SU-DHL-6 (cell line): ENCODE results near the gene ACOX2.

Experiments used
- H2AFZ ChIP-seq: fragments of 200-600 bp; sonication (generic); 2 replicates; pipeline ENCODE4 v1.6.1; 2014; ENCODE audit warnings: low read depth, mild to moderate bottlenecking, moderate library complexity, mixed read lengths, antibody characterized with exemption, low read length; ENCODE audit not compliant: severe bottlenecking
- H3F3A ChIP-seq: fragments of 200-600 bp; shearing (Covaris generic); 2 replicates; pipeline ENCODE4 v1.6.0; 2016; ENCODE audit warnings: antibody characterized with exemption, mild to moderate bottlenecking; ENCODE audit not compliant: insufficient read depth
- H3K27ac ChIP-seq: fragments of 200-600 bp; sonication (generic); 2 replicates; pipeline ENCODE4 v1.5.1; 2016; ENCODE audit warnings: low read depth, mild to moderate bottlenecking, low read length, moderate library complexity, mixed read lengths
- H3K27me3 ChIP-seq: fragments of 200-600 bp; sonication (generic), shearing (Covaris generic); 2 replicates; pipeline ENCODE4 v1.6.0; 2014; ENCODE audit warnings: mild to moderate bottlenecking, low read length
- H3K36me3 ChIP-seq: fragments of 200-600 bp; sonication (generic); 2 replicates; pipeline ENCODE4 v1.6.1; 2014; ENCODE audit warnings: mild to moderate bottlenecking, low read length, mixed read lengths
- H3K4me2 ChIP-seq: fragments of 300-600, 200-600 bp; shearing (Covaris generic), sonication (generic); 2 replicates; pipeline ENCODE4 v1.6.0; 2014; ENCODE audit warnings: low read length, low read depth, mild to moderate bottlenecking; ENCODE audit not compliant: poor library complexity, severe bottlenecking
- H3K4me3 ChIP-seq: fragments of 200-600 bp; sonication (generic); 2 replicates; pipeline ENCODE4 v1.5.1; 2014; ENCODE audit warnings: antibody characterized with exemption, low read length, mild to moderate bottlenecking, mixed read lengths; ENCODE audit not compliant: insufficient read depth, poor library complexity, severe bottlenecking
- H3K79me2 ChIP-seq: fragments of 200-600 bp; sonication (generic); 2 replicates; pipeline ENCODE4 v1.6.1; 2014; ENCODE audit warnings: mild to moderate bottlenecking, low read length, moderate library complexity; ENCODE audit not compliant: insufficient read depth
- H3K9ac ChIP-seq: fragments of 200-600 bp; sonication (generic); 2 replicates; pipeline ENCODE4 v1.7.0; 2014; ENCODE audit warnings: mild to moderate bottlenecking, low read length
- H3K9me2 ChIP-seq: fragments of 200-600 bp; sonication (generic); replicated peaks from 2 replicates; pipeline ENCODE4 v1.6.1; 2014; ENCODE audit warnings: low read length; ENCODE audit not compliant: insufficient read depth
- H3K9me3 ChIP-seq: fragments of 200-600 bp; sonication (generic); 2 replicates; pipeline ENCODE4 v1.6.1; 2014; ENCODE audit warnings: low read length, mixed read lengths; ENCODE audit not compliant: insufficient read depth
- H4K20me1 ChIP-seq: fragments of 200-600 bp; sonication (generic); 2 replicates; pipeline ENCODE4 v1.6.1; 2014; ENCODE audit warnings: low read depth, mild to moderate bottlenecking, antibody characterized with exemption, low read length, moderate library complexity, mixed read lengths
- EZH2phosphoT487 ChIP-seq: fragments of 200-600 bp; sonication (generic), shearing (Covaris generic); conservative IDR thresholded peaks from 2 replicates; pipeline ENCODE4 v1.6.1; 2018; ENCODE audit warnings: mild to moderate bottlenecking, antibody characterized with exemption, low read length, moderate library complexity, mixed read lengths
- TF ChIP-seq, protein P1 (sequence below): fragments of 200-600 bp; sonication (generic); IDR thresholded peaks from one replicate; pipeline ENCODE4 v1.5.1; 2017; ENCODE audit warnings: antibody characterized with exemption, mild to moderate bottlenecking, low read length, moderate library complexity; ENCODE audit not compliant: insufficient read depth, poor library complexity, severe bottlenecking

Gene ACOX2

DNA sequence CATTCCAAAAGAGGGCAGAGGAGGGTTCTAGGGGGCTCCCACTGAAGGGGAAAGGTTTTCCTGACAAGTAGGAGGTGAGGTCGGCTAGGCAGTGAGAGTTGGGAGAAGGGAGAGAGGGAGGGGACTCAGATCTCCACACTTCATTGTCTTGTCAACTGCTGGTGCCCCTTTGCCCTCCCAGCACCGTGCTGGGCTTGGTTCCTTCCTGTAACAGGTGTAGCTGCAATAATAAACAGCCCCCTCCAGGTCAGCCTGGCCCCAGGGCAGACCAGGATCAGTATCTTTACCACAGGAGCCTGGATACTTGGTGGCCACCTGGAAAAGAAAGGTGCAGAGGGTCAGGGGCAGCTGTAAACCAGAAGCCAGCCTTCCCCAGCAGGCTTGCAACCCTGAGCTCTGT lies 48.0 kb downstream of the ACOX2 start:
- Histone ChIP-seq H3K4me2 (no peak overlapping the region), H3K9me3 (no peaks in the 10 kb centered on the region), H3K9ac (no peak overlapping the region), H3F3A (peaks cover 9% of the 10 kb centered on the region; the same call in 1 of the 2 replicates), H3K27me3 (no peaks in the 10 kb centered on the region), H3K36me3 (no peaks in the 10 kb centered on the region), H3K4me3 (no peak overlapping the region), H3K79me2 (peaks cover 14% of the 10 kb centered on the region), H2AFZ (no peak overlapping the region), H4K20me1 (peaks cover 9% of the 10 kb centered on the region; the same call in 1 of the 2 replicates), H3K9me2 (no peaks in the 10 kb centered on the region), H3K27ac (no peak overlapping the region)
- TF ChIP-seq, protein P1, sequence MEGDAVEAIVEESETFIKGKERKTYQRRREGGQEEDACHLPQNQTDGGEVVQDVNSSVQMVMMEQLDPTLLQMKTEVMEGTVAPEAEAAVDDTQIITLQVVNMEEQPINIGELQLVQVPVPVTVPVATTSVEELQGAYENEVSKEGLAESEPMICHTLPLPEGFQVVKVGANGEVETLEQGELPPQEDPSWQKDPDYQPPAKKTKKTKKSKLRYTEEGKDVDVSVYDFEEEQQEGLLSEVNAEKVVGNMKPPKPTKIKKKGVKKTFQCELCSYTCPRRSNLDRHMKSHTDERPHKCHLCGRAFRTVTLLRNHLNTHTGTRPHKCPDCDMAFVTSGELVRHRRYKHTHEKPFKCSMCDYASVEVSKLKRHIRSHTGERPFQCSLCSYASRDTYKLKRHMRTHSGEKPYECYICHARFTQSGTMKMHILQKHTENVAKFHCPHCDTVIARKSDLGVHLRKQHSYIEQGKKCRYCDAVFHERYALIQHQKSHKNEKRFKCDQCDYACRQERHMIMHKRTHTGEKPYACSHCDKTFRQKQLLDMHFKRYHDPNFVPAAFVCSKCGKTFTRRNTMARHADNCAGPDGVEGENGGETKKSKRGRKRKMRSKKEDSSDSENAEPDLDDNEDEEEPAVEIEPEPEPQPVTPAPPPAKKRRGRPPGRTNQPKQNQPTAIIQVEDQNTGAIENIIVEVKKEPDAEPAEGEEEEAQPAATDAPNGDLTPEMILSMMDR = no peak
- TF ChIP-seq EZH2phosphoT487 = no peak

DNA sequence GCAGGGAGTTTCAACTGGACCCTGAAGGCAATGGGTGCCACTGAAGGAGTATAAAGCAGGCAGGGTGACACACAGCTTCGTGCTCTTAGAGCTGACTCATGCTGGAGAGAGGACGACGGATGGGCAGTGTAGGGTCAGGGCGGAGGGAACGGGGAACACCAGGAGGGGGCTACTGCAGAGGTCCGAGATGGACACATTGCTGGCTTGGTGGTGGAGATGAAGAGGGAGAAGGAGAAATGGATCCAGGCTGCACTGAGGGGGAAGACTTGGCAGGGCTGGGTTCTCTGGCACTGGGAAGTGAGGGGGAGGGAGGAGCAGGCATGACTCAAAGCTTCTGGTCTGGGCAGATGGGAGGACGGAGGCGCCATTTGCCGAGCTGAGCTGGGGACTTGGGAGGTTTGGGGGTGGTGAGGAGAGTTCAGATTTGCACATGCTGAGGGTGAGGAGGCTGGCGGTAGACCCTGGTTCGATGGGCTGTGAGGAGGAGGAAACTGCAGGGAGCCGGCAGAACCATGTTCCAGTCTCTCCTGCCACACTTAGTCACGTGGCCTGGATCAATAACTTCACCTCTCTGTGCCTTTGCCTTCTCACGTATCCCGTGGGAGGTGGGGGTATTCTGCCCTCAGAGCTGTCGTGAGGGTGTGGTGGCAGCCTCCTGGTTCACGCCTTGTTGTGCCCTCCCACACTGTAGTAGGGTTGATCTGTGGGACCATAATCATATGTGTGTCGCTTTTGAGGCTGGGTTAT lies 49.7 kb downstream of the ACOX2 start:
- no peak overlapping the region for H3K4me2 ChIP-seq
- peaks cover 9% of the 10 kb centered on the region; the same call in 1 of the 2 replicates for H3F3A ChIP-seq
- no peaks in the 10 kb centered on the region for H3K9me3 ChIP-seq
- no peak overlapping the region for H3K27ac ChIP-seq
- H3K27me3 ChIP-seq = no peaks in the 10 kb centered on the region
- no peaks in the 10 kb centered on the region for H3K79me2 ChIP-seq
- no peaks in the 10 kb centered on the region for H4K20me1 ChIP-seq
- H3K9me2 ChIP-seq = no peaks in the 10 kb centered on the region
- H3K4me3 ChIP-seq = no peak overlapping the region
- no peak overlapping the region for H2AFZ ChIP-seq
- no peaks in the 10 kb centered on the region for H3K36me3 ChIP-seq
- no peak for TF ChIP-seq EZH2phosphoT487
- TF ChIP-seq, protein P1 = no peak
- H3K9ac ChIP-seq = no peak overlapping the region

DNA sequence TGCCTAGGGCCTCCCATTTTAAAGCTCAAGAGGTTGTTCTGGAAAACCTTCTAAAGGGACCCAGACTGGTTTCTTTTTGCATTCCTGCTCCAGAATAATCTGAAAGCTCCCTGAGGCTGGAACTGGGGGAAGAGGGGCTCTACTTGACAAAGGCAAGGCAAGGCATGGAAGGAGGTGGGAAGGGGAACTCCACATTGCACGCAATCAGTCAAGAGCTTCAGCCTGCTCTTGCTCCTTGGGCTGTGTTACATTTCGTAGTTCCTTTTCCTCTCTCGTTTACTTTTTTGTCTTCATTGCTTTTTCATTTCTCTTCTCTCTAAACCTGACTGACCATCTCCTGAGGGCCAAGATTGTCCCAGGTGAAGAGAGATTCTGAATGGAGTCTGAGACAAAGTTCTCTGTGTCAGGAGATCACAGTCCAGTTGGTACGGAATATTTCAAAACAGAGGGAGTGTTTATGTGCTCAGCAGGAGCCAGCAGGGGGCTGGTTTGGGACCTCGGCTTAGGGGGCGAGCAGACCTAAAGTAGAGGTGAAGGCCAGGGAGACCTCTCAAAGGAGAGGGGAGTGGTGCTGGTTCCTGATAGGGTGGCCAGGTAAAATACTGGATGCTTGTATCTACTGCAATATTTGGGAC lies 51.1 kb downstream of the ACOX2 start:
- H3K4me3 ChIP-seq = no peak overlapping the region
- no peaks in the 10 kb centered on the region; the same call in 1 of the 2 replicates for H3K27me3 ChIP-seq
- TF ChIP-seq EZH2phosphoT487 = no peak
- TF ChIP-seq, protein P1 = no peak
- no peaks in the 10 kb centered on the region for H3K36me3 ChIP-seq
- H3K79me2 ChIP-seq = no peaks in the 10 kb centered on the region
- H4K20me1 ChIP-seq = no peaks in the 10 kb centered on the region
- no peak overlapping the region for H3K9ac ChIP-seq
- H3K4me2 ChIP-seq = no peak overlapping the region
- H2AFZ ChIP-seq = no peak overlapping the region
- H3K27ac ChIP-seq = no peak overlapping the region
- peaks cover 9% of the 10 kb centered on the region; the same call in 1 of the 2 replicates for H3F3A ChIP-seq
- H3K9me3 ChIP-seq = no peaks in the 10 kb centered on the region
- no peaks in the 10 kb centered on the region for H3K9me2 ChIP-seq
